ENCODE measurements around the gene KLRC2.
"Not testable (repeated sequence)": the region's sequence is repeated elsewhere in the genome, so short reads cannot be mapped to it uniquely, and the experiment has no call there.

Gene KLRC2

GRCh38 chr12:10397296-10397695 lies 38.5 kb downstream of the KLRC2 start:
- TF ChIP-seq CTCF (IDR thresholded peaks at IDR 0.05; ENCODE audit: low read depth, low read length), result no peak
- no peak overlapping the region for H3K4me3 ChIP-seq (ENCODE audit: low read depth, low read length)
- no peak for DNase-seq (ENCODE audit: low read depth, low spot score)
- in situ Hi-C loops (cut with HindIII; ENCODE audit: low sequenced_read_pairs), result no loop called here

DNA sequence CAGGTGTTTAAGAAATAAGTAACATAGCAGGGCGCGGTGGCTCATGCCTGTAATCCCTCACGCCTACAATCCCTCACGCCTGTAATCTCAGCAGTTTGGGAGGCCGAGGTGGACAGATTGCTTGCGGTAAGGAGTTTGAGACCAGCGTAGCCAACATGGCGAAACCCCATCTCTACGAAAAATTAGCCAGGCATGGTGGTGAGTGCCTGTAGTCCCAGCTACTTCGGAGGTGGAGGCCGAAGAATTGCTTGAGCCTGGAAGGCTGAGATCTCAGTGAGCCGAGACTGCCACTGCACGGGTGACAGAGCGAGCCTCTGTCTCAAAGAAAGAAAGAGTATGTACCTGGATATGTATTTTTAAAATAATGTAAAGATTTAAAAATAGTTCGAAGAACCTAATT lies 39.6 kb downstream of the KLRC2 start:
- in situ Hi-C loops (cut with HindIII; ENCODE audit: low sequenced_read_pairs), result not testable (repeated sequence)

GRCh38 chr12:10395390-10395998 lies 40.3 kb downstream of the KLRC2 start:
- in situ Hi-C loops (cut with HindIII; ENCODE audit: low sequenced_read_pairs), result no loop called here
- DNase-seq (ENCODE audit: low read depth, low spot score), result peak; percentile 93
- no peak for TF ChIP-seq CTCF (IDR thresholded peaks at IDR 0.05; ENCODE audit: low read depth, low read length)
- H3K4me3 ChIP-seq (ENCODE audit: low read depth, low read length), result no peak overlapping the region

More for the DNA sequence above, 39.6 kb downstream of the KLRC2 start:
- DNase-seq (ENCODE audit: low read depth, low spot score); H3K4me3 ChIP-seq (ENCODE audit: low read depth, low read length): not testable (repeated sequence)

DNA sequence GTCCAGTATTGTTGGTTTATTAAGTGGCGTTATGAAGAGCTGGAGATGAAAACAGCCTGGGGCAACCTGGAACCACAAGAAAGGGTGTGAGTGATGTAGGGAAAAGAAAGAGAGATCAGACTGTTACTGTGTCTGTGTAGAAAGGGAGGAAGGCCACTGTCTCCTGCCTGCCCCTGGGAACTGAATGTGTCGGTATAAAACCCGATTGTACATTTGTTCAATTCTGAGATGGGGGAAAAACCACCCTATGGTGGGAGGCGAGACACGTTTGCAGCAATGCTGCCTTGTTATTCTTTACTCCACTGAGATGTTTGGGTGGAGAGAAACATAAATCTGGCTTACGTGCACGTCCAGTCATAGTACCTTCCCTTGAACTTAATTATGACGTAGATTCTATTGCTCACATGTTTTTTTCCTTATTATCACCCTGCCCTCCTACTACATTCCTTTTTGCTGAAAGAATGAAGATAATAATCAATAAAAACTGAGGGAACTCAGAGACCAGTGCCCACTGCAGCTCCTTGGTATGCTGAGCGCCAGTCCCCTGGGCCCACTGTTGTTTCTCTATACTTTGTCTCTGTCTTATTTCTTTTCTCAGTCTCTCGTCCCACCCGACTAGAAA lies 41.2 kb downstream of the KLRC2 start:
- H3K4me3 ChIP-seq (ENCODE audit: low read depth, low read length); in situ Hi-C loops (cut with HindIII; ENCODE audit: low sequenced_read_pairs); DNase-seq (ENCODE audit: low read depth, low spot score): not testable (repeated sequence)

DNA sequence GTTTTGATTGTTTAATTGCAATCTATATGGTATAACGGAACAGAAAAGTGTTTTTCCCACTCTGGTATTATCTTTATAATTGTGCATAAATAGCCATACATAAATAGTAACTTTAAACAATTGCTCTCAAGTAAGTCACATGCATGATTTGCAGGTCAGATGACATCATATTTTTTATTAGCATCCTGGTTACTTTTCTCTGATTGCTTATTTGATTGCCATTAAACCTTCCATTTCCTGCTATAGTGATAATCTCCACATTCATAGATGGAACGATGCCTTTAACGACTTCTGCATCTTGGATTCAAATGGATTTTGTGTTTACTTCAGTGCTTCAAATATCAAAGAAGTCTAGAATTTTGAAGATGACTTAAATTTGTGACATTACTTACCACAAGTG lies 42.5 kb downstream of the KLRC2 start:
- TF ChIP-seq CTCF (IDR thresholded peaks at IDR 0.05; ENCODE audit: low read depth, low read length), result no peak
- in situ Hi-C loops (cut with HindIII; ENCODE audit: low sequenced_read_pairs), result no loop called here

GRCh38 chr12:10392394-10392930 lies 43.3 kb downstream of the KLRC2 start:
- peak; percentile 98 for DNase-seq (ENCODE audit: low read depth, low spot score)

More for the DNA sequence above, 42.5 kb downstream of the KLRC2 start:
- H3K4me3 ChIP-seq (ENCODE audit: low read depth, low read length), result no peak overlapping the region
- no peak for DNase-seq (ENCODE audit: low read depth, low spot score)

GRCh38 chr12:10390991-10391390 lies 44.8 kb downstream of the KLRC2 start:
- H3K4me3 ChIP-seq (ENCODE audit: low read depth, low read length); DNase-seq (ENCODE audit: low read depth, low spot score); in situ Hi-C loops (cut with HindIII; ENCODE audit: low sequenced_read_pairs): not testable (repeated sequence)

More at GRCh38 chr12:10392394-10392930, 43.3 kb downstream of the KLRC2 start:
- in situ Hi-C loops (cut with HindIII; ENCODE audit: low sequenced_read_pairs), result no loop called here
- TF ChIP-seq CTCF (IDR thresholded peaks at IDR 0.05; ENCODE audit: low read depth, low read length), result no peak
- no peak overlapping the region for H3K4me3 ChIP-seq (ENCODE audit: low read depth, low read length)

DNA sequence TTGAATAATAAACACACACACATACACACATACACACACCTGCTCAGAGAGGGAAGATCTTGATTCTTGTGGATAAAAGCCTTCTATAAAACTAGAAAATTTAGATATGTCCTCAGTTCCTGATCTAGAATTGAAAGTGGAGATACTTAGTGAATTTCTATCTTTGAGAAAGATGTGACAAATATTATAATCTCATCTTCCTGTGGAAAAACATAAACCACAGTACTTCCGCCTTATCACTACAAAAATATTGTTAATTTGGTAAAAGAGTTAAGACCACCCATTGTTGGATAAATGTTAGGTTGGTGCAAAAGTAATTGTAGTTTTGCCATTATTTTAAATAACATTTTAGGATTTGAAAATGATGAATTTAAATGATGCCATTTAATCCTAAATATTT lies 45.9 kb downstream of the KLRC2 start, which contains the start of gene KLRK1:
Gene KLRK1, minus strand, starts transcription at position 138 of the 400 bp plus-strand sequence. CDS start 1,231 bp downstream, outside the sequence.
- in situ Hi-C loops (cut with HindIII; ENCODE audit: low sequenced_read_pairs), result no loop called here
- DNase-seq (ENCODE audit: low read depth, low spot score), result no peak
- H3K4me3 ChIP-seq (ENCODE audit: low read depth, low read length), result no peak within 1 kb of the TSS
- no peak for TF ChIP-seq CTCF (IDR thresholded peaks at IDR 0.05; ENCODE audit: low read depth, low read length)

All from astrocyte of the spinal cord (primary cell).